Activated naive CD8-positive, alpha-beta T cell treated with anti-CD3 and anti-CD28 coated beads for 36 hours (primary cell): ENCODE measurements around the gene MATN1. TPM values are rescaled to one million over a fixed set of nuclear protein-coding genes. Genes with fewer than 3 reads are reported as not detected.

ENCODE experiments used
- DNase-seq: peaks from one replicate; pipeline ENCODE4 v3.0.0; 2021
- H3K27ac Mint-ChIP-seq: one replicate; pipeline ENCODE4 v1.8.0; 2022; ENCODE audit warnings: mild to moderate bottlenecking, moderate library complexity, mixed read lengths
- H3K27me3 Mint-ChIP-seq: one replicate; pipeline ENCODE4 v1.8.0; 2022; ENCODE audit warnings: mild to moderate bottlenecking, mixed read lengths
- H3K36me3 Mint-ChIP-seq: one replicate; pipeline ENCODE4 v1.8.0; 2021; ENCODE audit warnings: mild to moderate bottlenecking, mixed read lengths
- H3K4me1 Mint-ChIP-seq: one replicate; pipeline ENCODE4 v1.8.0; 2021; ENCODE audit warnings: mixed read lengths
- H3K4me3 Mint-ChIP-seq: one replicate; pipeline ENCODE4 v1.8.0; 2022; ENCODE audit warnings: mild to moderate bottlenecking, moderate library complexity, mixed read lengths
- H3K9me3 Mint-ChIP-seq: one replicate; pipeline ENCODE4 v1.8.0; 2022; ENCODE audit warnings: mixed read lengths
- total RNA-seq, 2 experiments: library from RNA; stranded (reverse); gene quantifications; one replicate each; pipeline ENCODE4 v1.2.3, GENCODE V29; 2021

The MATN1 gene
- total RNA-seq, 2 experiments from 2014 or later, result 1.1 to 1.5 TPM

- no peak for DNase-seq
Measured at GRCh38 chr1:30761381-30762151, 38.2 kb upstream of the MATN1 start.

DNA sequence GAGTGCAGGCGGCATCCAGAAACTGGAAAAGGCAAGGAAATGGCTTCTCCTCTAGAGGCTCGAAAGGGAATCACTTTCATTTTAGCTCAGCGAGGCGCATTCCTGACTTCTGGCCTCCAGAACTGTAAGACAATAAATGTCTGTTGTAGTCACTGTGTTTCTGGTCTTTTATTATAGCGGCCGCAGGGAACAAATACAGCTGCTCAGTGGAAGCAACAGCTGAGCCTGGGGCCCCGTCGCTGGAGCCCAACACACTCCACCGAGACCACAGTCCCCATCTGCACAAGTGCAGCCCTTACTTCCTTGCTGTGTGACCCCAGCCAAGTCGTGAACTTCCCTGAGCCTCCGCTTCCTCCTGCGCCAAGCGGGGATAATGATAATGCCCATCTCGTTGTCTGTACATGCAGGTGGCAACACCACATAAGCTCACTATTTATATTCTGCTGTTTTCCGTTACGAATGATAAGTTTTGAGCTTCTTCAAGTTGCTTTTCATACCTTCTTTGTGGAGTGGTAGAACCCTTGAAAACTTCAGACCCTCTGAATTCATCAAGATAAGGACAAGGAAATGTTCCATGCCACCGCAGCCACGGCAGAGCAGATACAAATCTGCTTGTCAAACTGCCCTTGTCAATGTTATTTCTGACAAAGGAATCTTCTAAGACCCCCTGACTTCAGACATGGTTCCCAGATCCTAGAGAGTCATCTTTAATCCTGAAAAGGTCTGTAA, 37.4 kb upstream of the MATN1 start:
- Mint-ChIP-seq H3K27ac (peak overlapping the region; percentile 82), H3K9me3 (no peaks in the 10 kb centered on the region), H3K36me3 (peaks cover 5% of the 10 kb centered on the region), H3K4me1 (peaks cover 74% of the 10 kb centered on the region), H3K4me3 (peak overlapping the region; percentile 64), H3K27me3 (no peaks in the 10 kb centered on the region)
- no peak for DNase-seq

More at GRCh38 chr1:30761381-30762151, 38.2 kb upstream of the MATN1 start:
- peaks cover 2% of the 10 kb centered on the region for H3K36me3 Mint-ChIP-seq
- no peaks in the 10 kb centered on the region for H3K9me3 Mint-ChIP-seq
- H3K27me3 Mint-ChIP-seq, result no peaks in the 10 kb centered on the region
- H3K4me3 Mint-ChIP-seq, result peak overlapping the region; percentile 64
- H3K4me1 Mint-ChIP-seq, result peaks cover 82% of the 10 kb centered on the region
- peak overlapping the region; percentile 75 for H3K27ac Mint-ChIP-seq

DNA sequence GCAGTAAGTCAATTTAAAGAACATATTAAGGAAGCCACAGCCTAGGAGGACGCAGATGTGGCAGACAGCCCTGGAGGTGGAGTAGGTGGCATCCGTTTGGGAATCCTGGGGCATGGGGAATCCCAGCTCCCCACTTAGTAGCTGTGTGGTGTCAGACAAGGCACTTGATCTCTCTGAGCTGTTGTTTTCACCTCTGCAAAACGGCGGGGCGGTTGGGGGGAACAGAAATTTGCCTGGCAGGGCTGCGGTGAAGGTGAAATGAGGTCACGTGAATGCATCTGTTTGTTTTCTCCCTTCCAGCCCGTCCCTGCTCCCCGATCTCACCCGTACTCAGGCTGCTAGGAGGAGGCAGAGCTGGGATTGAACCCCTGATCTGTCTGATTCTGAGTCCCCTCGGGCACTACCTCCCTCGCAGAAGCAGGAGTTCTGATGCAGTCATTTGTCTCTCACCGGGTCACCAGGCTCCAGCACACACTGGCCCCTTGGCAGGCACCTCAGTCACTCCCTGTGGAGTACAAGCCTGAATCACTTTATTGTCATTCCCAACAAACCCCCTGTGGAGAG, 36.4 kb upstream of the MATN1 start:
- Mint-ChIP-seq H3K4me1 (peaks cover 73% of the 10 kb centered on the region), H3K36me3 (peaks cover 15% of the 10 kb centered on the region), H3K4me3 (peak overlapping the region; percentile 64), H3K27ac (peak overlapping the region; percentile 82), H3K27me3 (no peaks in the 10 kb centered on the region), H3K9me3 (no peaks in the 10 kb centered on the region)
- DNase-seq, result peak; percentile 66

DNA sequence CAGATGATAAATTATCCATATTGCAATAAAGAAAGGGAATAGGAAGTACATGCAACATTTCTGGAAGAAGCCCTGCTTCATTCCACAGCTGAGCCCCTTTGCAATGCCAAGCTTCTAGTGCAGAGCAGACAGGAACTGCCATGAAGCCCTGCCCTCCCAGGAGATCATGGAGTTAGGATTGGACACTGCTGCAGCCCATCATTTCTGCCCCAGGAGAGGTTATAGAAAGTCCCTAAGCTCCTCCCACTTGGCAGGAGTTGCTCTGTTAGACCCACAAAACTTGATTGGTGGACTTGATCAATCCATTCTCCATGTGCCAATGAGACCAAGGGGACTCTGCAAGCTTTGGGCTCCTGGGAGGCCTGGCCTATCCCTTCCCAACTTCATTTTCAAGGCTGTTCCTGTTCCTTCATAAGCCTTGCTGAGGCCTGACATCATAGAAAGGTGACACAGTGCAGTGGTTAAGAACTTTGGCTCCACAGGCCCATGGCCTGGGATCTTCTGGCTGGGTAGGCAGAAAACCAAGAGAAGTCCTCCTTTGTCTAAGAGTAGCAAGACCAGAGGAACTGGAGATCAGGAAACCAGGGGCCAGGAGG, 35.5 kb upstream of the MATN1 start:
- H3K4me3 Mint-ChIP-seq, result peak overlapping the region; percentile 99
- peaks cover 21% of the 10 kb centered on the region for H3K36me3 Mint-ChIP-seq
- H3K9me3 Mint-ChIP-seq, result no peaks in the 10 kb centered on the region
- DNase-seq, result peak; percentile 49
- H3K27me3 Mint-ChIP-seq, result no peaks in the 10 kb centered on the region
- H3K27ac Mint-ChIP-seq, result peak overlapping the region; percentile 98
- H3K4me1 Mint-ChIP-seq, result peaks cover 74% of the 10 kb centered on the region

GRCh38 chr1:30758121-30758688, 34.8 kb upstream of the MATN1 start:
- H3K27ac Mint-ChIP-seq, result peak overlapping the region; percentile 98
- no peak for DNase-seq
- H3K27me3 Mint-ChIP-seq, result no peaks in the 10 kb centered on the region
- no peaks in the 10 kb centered on the region for H3K9me3 Mint-ChIP-seq
- H3K4me1 Mint-ChIP-seq, result peaks cover 74% of the 10 kb centered on the region
- peaks cover 27% of the 10 kb centered on the region for H3K36me3 Mint-ChIP-seq
- H3K4me3 Mint-ChIP-seq, result peak overlapping the region; percentile 99

- Mint-ChIP-seq H3K36me3 (peaks cover 32% of the 10 kb centered on the region), H3K9me3 (no peaks in the 10 kb centered on the region), H3K27ac (peak within 1 kb of the TSS; percentile 98), H3K4me3 (peak within 1 kb of the TSS; percentile 99), H3K27me3 (no peaks in the 10 kb centered on the region), H3K4me1 (peaks cover 73% of the 10 kb centered on the region)
- DNase-seq, result peak; percentile 62
Measured at GRCh38 chr1:30757352-30758120, 34.2 kb upstream of the MATN1 start, which contains the start of gene LAPTM5. Gene LAPTM5, minus strand, starts transcription at chr1:30757774. Its CDS starts 29 bp downstream, at chr1:30757745.

- Mint-ChIP-seq H3K27me3 (no peaks in the 10 kb centered on the region), H3K4me1 (peaks cover 75% of the 10 kb centered on the region), H3K4me3 (peak overlapping the region; percentile 99), H3K36me3 (peaks cover 39% of the 10 kb centered on the region), H3K27ac (peak overlapping the region; percentile 98), H3K9me3 (no peaks in the 10 kb centered on the region)
- DNase-seq, result peak; percentile 78
Measured at GRCh38 chr1:30756545-30757351, 33.4 kb upstream of the MATN1 start.

GRCh38 chr1:30756206-30756544, 32.8 kb upstream of the MATN1 start:
- H3K27me3 Mint-ChIP-seq, result no peaks in the 10 kb centered on the region
- peak overlapping the region; percentile 98 for H3K27ac Mint-ChIP-seq
- H3K4me3 Mint-ChIP-seq, result peak overlapping the region; percentile 99
- no peak for DNase-seq
- H3K9me3 Mint-ChIP-seq, result no peaks in the 10 kb centered on the region
- H3K4me1 Mint-ChIP-seq, result peaks cover 76% of the 10 kb centered on the region
- H3K36me3 Mint-ChIP-seq, result peaks cover 41% of the 10 kb centered on the region

DNA sequence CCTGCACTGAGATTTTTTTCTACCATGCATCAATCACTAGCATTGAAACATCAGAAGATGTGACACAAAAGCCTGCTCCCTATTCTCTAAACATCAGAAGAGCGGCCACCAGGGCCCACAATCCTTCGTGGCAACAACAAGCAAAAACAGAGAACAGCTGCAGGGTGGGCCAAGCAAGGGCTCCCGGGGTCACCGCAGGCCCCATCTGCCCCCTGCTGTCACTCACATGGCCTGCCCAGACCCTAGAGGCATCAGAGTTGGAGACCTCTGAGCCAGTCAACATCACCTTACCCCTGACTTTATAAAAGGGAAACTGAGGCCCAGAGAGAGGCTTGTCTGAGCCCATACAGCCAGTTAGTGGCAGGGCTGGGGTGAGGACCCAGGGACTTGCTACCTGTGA, 32.4 kb upstream of the MATN1 start:
- Mint-ChIP-seq H3K9me3 (no peaks in the 10 kb centered on the region), H3K36me3 (peaks cover 44% of the 10 kb centered on the region), H3K4me1 (peaks cover 76% of the 10 kb centered on the region)

GRCh38 chr1:30755334-30755733, 31.9 kb upstream of the MATN1 start:
- Mint-ChIP-seq H3K4me1 (peaks cover 76% of the 10 kb centered on the region), H3K27me3 (no peaks in the 10 kb centered on the region), H3K4me3 (peak overlapping the region; percentile 99), H3K36me3 (peaks cover 44% of the 10 kb centered on the region), H3K9me3 (no peaks in the 10 kb centered on the region), H3K27ac (peak overlapping the region; percentile 98)
- DNase-seq, result no peak

More for the DNA sequence above, 32.4 kb upstream of the MATN1 start:
- no peak for DNase-seq
- H3K27me3 Mint-ChIP-seq, result no peaks in the 10 kb centered on the region
- H3K27ac Mint-ChIP-seq, result peak overlapping the region; percentile 98
- peak overlapping the region; percentile 99 for H3K4me3 Mint-ChIP-seq

DNA sequence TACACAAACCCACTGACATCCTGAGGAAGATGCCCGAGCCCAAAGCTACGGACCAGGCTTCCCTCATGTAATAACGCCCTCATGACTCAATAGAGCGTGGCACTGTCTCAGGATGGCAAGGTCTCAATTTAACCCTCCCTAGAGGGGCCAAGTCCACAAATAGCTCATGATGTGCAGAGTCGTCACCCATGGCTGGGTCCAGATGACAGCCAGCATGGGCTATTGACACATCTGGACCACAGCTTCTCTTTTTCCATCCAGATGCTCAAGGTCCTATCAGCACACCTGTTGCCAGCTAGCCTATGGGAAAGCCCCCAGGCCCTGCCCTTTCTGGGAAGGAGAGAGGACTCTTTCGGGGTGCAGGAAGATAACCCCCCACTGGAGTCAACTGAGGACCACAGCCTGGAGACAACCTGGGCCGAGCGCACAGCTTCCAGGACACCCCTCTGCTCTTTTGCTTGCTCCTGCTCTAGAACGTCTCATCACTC, 31.3 kb upstream of the MATN1 start:
- H3K4me1 Mint-ChIP-seq, result peaks cover 76% of the 10 kb centered on the region
- peak overlapping the region; percentile 99 for H3K4me3 Mint-ChIP-seq
- H3K9me3 Mint-ChIP-seq, result no peaks in the 10 kb centered on the region
- H3K36me3 Mint-ChIP-seq, result peaks cover 44% of the 10 kb centered on the region
- H3K27ac Mint-ChIP-seq, result peak overlapping the region; percentile 98
- no peaks in the 10 kb centered on the region for H3K27me3 Mint-ChIP-seq
- DNase-seq, result no peak

- peak overlapping the region; percentile 99 for H3K4me3 Mint-ChIP-seq
- peaks cover 51% of the 10 kb centered on the region for H3K36me3 Mint-ChIP-seq
- H3K4me1 Mint-ChIP-seq, result peaks cover 77% of the 10 kb centered on the region
- H3K9me3 Mint-ChIP-seq, result no peaks in the 10 kb centered on the region
- peak overlapping the region; percentile 98 for H3K27ac Mint-ChIP-seq
- DNase-seq, result no peak
- no peaks in the 10 kb centered on the region for H3K27me3 Mint-ChIP-seq
Measured at GRCh38 chr1:30753660-30754123, 30.3 kb upstream of the MATN1 start.

DNA sequence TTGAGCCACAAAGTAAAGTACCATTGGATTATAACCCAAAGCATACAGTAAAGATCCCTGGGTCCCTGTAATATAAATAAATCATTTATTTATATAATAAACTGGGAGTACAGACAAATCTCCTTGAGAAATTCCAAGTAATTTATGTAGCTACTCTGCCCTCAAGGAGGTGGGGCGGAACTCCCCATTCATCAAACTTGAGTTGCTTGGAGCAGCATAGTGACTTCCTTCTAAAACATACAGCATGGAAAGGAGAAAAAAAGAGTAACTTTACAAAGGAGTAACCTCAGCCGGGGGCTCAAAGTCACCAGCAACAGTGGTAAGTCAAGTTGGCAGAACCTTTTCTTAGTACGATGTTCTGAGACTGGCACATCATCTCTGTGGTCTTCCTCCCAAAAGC, 29.7 kb upstream of the MATN1 start:
- Mint-ChIP-seq H3K36me3 (peaks cover 55% of the 10 kb centered on the region), H3K4me1 (peaks cover 77% of the 10 kb centered on the region), H3K27me3 (no peaks in the 10 kb centered on the region), H3K9me3 (no peaks in the 10 kb centered on the region), H3K27ac (peak overlapping the region; percentile 98), H3K4me3 (peak overlapping the region; percentile 99)
- DNase-seq, result no peak
